K562 (cell line): ENCODE data around the gene PPP1R9B. TPM values are rescaled to one million over a fixed set of nuclear protein-coding genes. Genes with fewer than 3 reads are reported as not detected.

ENCODE experiments used
- ATF3 ChIP-seq, 2 experiments: fragments of 450-650 bp in 1 of 2; sonication (generic) in 1 of 2; formaldehyde crosslinking in 1 of 2; IDR thresholded peaks in 1 of 2; conservative IDR thresholded peaks in 1 of 2; 2 replicates each; pipeline versions ENCODE4 v1.6.1 to v1.8.1; 2016 to 2023; ENCODE audit warnings: mild to moderate bottlenecking in 2 of 2, moderate library complexity in 2 of 2, inconsistent platforms in 1 of 2, missing genetic modification reagents in 1 of 2
- RBM22 ChIP-seq: fragments of 200-400 bp; formaldehyde crosslinking; IDR thresholded peaks from 2 replicates; pipeline ENCODE4 v1.6.1; 2018; ENCODE audit warnings: low read length, low read depth; ENCODE audit not compliant: poor library complexity, severe bottlenecking
- SIN3A ChIP-seq, 2 experiments: fragments of 150-350 bp in 1 of 2; IDR thresholded peaks; 2 replicates each; pipeline ENCODE4 v1.6.1; 2011 to 2016; ENCODE audit warnings: borderline replicate concordance in 2 of 2, low read depth in 2 of 2, low read length in 2 of 2, mild to moderate bottlenecking in 2 of 2, moderate library complexity in 2 of 2; ENCODE audit not compliant: control insufficient read depth in 1 of 2
- ZNF785 ChIP-seq: fragments of 250-450 bp; sonication (Bioruptor Pico); IDR thresholded peaks from 2 replicates; pipeline ENCODE4 v1.4.0; 2020; ENCODE audit warnings: mild to moderate bottlenecking
- polyA plus RNA-seq, 8 experiments: library from polyadenylated mRNA; depleted of rRNA in 4 of 8; stranded (reverse) in 5 of 8; unstranded in 3 of 8; fragments of >200 nt; fragmentation: Nextera tagmentation in 2 of 8; fragmentation: Illumina TruSeq in 1 of 8; extraction: Ambion mirVana in 2 of 8; extraction: Trizol in 1 of 8; gene quantifications; 2 replicates each; pipeline versions ENCODE4 v1.2.1 to v1.2.3, GENCODE V29; 2011 to 2014; ENCODE audit warnings: inconsistent platforms in 1 of 8, missing spikeins in 1 of 8
- total RNA-seq, 7 experiments: library from RNA; depleted of rRNA in 6 of 7; stranded (reverse); fragments of >200 nt in 6 of 7; fragmentation: Illumina TruSeq in 2 of 7; extraction: Trizol in 2 of 7; gene quantifications; 2 replicates each; pipeline versions ENCODE4 v1.2.1 to v1.2.3, GENCODE V29; 2011 to 2021; ENCODE audit warnings: low replicate concordance in 1 of 7
- TF ChIP-seq, protein P1 (sequence below): fragments of 250-450 bp; sonication (Bioruptor Pico); IDR thresholded peaks from 2 replicates; pipeline ENCODE4 v1.4.0; 2020

The PPP1R9B gene
- total and polyA plus RNA-seq, 9 of the 15 experiments (the other 6 are each of a cell fraction or from before 2014, with no cell fraction given), result 0.10 to 63.5 (median 24.7) TPM

GRCh38 chr17:50165867-50166517 is 15.5 kb upstream of the PPP1R9B start, which contains the start of gene SGCA (continued):
- TF ChIP-seq ATF3 (IDR thresholded peaks at IDR 0.05), result no peak
- TF ChIP-seq ATF3 (CRISPR knock-in tag; conservative IDR thresholded peaks at IDR 0.05), result no peak
- TF ChIP-seq RBM22, result no peak
- TF ChIP-seq, protein P1, sequence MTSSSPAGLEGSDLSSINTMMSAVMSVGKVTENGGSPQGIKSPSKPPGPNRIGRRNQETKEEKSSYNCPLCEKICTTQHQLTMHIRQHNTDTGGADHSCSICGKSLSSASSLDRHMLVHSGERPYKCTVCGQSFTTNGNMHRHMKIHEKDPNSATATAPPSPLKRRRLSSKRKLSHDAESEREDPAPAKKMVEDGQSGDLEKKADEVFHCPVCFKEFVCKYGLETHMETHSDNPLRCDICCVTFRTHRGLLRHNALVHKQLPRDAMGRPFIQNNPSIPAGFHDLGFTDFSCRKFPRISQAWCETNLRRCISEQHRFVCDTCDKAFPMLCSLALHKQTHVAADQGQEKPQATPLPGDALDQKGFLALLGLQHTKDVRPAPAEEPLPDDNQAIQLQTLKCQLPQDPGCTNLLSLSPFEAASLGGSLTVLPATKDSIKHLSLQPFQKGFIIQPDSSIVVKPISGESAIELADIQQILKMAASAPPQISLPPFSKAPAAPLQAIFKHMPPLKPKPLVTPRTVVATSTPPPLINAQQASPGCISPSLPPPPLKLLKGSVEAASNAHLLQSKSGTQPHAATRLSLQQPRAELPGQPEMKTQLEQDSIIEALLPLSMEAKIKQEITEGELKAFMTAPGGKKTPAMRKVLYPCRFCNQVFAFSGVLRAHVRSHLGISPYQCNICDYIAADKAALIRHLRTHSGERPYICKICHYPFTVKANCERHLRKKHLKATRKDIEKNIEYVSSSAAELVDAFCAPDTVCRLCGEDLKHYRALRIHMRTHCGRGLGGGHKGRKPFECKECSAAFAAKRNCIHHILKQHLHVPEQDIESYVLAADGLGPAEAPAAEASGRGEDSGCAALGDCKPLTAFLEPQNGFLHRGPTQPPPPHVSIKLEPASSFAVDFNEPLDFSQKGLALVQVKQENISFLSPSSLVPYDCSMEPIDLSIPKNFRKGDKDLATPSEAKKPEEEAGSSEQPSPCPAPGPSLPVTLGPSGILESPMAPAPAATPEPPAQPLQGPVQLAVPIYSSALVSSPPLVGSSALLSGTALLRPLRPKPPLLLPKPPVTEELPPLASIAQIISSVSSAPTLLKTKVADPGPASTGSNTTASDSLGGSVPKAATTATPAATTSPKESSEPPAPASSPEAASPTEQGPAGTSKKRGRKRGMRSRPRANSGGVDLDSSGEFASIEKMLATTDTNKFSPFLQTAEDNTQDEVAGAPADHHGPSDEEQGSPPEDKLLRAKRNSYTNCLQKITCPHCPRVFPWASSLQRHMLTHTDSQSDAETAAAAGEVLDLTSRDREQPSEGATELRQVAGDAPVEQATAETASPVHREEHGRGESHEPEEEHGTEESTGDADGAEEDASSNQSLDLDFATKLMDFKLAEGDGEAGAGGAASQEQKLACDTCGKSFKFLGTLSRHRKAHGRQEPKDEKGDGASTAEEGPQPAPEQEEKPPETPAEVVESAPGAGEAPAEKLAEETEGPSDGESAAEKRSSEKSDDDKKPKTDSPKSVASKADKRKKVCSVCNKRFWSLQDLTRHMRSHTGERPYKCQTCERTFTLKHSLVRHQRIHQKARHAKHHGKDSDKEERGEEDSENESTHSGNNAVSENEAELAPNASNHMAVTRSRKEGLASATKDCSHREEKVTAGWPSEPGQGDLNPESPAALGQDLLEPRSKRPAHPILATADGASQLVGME (CRISPR knock-in tag), result no peak
- TF ChIP-seq SIN3A (IDR thresholded peaks at IDR 0.05; ENCODE audit: borderline replicate concordance in 2 of 2, control insufficient read depth in 1 of 2, low read depth in 2 of 2, low read length in 2 of 2), result no peak
- no peak for TF ChIP-seq ZNF785 (CRISPR knock-in tag)
